Kidney capillary endothelial cell (primary cell): Measurements from ENCODE around the gene GLI2.

Experiments
- DNase-seq: peaks from one replicate; pipeline ENCODE4 v3.0.0-alpha.2; 2018; ENCODE audit warnings: low spot score

The GLI2 gene

DNA sequence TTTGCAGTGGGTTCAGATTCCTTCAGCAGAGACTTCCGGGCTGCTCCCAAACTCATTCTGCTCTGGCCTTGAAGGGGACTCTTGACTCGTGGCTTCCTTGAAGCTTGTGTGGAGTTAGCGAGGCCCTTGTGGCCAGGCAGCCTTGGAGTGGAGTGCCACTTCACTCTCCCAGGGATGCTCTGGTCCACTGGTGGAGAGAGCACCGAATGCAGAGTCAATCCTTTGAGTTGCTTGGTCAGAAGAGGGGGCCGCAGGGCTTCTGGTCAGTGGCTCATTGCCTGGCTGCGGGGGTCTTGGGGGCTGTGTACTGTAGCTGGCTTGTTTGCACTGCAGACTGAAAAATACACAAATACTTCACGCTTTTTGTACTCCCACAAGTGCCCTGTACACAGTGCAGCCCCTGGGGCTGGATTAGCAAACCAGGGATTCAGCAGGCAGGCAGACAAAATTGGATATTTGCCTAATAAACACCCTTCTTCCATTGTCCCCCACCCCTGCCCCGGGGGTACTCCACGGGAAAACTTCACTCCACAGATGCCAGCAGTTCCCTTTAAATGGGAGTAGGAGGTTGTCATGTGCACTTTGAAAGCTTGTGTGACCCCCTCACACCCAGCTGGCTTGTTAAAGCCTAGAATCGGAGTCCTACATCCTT lies 3.2 kb downstream of the GLI2 start:
- no peak for DNase-seq

GRCh38 chr2:120739438-120740090 lies 3.9 kb downstream of the GLI2 start:
- no peak for DNase-seq

GRCh38 chr2:120740375-120740764 lies 4.7 kb downstream of the GLI2 start:
- no peak for DNase-seq

DNA sequence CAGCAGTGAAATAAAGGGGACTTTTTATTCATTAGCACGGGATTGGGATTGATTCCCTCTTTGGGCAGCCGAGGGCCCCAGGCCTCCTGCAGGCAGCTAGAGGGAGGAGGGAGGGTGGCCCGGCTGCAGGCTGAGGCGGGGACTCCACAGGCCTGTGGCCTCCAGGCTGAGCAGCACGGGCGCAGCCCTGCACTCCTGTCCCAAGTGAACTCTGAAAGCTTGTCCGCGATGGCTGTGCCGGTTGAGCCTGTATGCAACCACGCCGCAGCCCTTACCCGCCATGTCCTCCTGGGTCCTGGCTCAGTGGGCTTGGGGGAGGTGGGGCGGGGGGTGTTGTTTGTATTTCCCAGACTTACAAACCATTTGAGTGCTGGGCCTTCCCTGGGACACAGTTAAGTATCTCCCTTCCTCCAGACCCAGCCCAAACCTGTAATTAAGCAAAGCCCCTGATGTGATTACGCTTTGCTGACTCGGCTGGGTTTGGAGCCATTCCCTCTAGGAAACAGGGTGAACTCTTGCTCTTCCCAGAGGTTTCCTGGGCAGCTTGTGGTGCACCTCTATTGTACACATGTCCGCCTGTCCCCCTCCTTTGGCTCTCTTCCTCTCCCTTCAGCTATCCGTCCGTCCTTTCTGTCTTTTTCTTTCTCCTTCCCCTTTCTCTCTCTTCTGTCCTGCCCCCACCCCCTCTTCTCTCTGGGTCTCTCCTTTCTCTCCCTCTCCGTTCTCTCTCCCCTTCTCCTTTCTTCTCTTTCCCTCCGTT lies 5.3 kb downstream of the GLI2 start:
- DNase-seq = no peak

GRCh38 chr2:120741571-120742561 lies 6.2 kb downstream of the GLI2 start:
- DNase-seq = no peak

DNA sequence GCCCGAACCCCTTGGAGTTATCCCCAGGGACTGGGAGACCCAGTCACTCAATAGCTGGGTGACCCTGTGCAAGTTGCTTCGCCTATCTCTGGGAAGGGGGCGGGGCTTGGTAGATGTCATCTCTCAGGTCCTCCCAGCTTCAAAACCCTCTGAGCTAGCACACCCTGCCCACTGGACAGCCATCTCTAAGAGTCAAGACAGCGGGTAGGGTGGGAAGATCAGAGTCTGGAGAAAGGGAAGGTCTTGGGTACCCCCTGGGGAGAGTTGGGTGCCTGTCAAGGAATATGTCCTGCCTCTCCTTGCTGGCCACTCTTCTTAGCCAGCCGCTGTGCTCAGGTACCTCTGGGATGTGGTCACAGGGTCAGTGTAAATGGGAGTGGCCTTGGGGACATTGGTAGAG lies 8.0 kb downstream of the GLI2 start:
- no peak for DNase-seq

DNA sequence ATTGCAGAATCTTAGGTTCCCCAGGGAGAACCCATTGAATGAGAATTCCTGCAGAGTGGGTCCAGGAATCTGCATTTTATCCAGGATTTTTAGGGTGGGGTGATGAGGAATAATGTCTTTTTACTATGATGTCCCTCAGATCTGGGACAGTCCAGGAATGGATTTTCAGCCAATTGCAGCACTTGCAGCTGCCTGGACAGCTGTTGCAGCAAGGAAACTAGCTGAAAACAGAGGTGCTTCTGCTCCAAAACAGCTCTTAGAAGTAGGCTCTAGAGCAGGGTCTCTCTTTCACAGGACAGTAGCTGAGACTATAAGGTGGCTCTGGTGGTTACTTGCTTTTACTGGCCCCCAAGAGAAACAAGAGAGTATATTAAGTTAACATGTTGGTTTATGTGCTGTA lies 9.1 kb downstream of the GLI2 start:
- no peak for DNase-seq

DNA sequence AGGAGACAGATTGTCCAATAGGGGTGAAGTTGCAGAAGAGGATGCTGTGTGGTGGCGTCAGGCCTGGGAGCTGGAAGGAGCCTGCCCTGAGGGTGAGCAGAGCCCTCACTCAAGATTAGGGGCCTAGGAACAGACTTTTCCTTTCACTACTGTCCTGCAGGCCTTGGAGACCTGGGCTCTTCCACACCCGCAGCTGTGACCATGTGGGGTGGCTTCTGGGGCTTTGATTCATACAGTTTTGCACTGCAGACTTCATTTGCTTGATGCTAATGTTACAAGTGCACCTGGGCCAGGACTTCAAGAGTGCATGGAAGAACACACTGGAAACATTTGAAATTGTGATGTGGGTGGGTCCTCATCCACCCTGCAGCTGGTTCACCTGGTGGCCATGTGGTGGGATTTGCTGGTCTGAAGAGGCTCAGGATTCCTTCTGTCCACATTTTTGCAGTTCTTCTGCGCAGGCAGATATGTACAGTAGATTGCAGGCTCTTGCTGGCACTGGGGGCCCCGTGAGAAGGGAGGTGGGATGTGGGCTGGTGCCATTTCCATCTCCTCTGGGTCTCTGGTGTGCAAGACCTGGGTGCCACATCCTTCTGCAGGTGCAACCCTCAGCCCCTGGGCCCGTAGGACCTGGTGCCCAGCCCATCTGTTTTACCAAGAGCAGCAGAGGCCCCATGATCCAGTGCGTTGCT lies 9.9 kb downstream of the GLI2 start:
- DNase-seq = no peak

DNA sequence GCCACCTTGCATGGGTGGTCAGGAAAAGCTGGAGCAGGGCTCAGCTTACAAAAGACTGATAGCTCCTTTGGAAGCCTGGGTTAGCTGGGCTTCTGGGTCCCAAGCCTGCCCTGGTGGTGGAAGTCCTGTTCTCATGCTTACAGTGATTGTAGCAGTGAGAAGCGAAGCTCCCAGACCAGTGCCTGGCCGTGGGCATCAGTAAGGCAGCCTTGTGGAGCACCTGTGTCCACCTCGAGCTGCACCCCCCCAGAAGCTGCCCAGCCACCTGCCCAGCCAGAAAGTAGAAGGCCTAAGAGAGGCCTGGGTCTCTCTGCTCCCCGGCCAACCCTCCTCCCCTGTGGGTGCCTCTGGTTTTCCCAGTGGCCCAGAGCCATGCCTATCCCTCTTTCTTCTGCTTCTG lies 10.5 kb downstream of the GLI2 start:
- no peak for DNase-seq

GRCh38 chr2:120747281-120747680 lies 11.6 kb downstream of the GLI2 start:
- DNase-seq = no peak

- no peak for DNase-seq
Measured at GRCh38 chr2:120747706-120748105, 12.0 kb downstream of the GLI2 start.

GRCh38 chr2:120748310-120748709 lies 12.6 kb downstream of the GLI2 start:
- DNase-seq = no peak

DNA sequence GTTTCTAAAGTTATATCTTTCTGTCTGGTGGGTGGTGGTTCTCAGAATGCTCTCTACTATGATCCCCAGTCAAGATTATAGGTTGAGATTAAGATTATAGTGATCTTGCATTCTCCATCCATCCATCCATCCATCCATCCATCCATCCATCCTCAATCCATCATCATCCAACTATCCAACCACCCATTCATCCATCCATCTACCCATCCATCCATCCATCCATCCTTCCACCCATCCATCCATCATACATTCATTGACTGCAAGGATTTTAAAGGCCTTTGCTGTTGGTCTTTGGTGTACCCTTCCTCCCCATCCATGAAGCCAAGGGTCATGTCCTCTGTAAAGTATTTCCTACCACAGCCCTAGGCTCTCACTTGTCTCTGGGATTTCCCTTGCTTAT lies 13.1 kb downstream of the GLI2 start:
- DNase-seq = no peak

DNA sequence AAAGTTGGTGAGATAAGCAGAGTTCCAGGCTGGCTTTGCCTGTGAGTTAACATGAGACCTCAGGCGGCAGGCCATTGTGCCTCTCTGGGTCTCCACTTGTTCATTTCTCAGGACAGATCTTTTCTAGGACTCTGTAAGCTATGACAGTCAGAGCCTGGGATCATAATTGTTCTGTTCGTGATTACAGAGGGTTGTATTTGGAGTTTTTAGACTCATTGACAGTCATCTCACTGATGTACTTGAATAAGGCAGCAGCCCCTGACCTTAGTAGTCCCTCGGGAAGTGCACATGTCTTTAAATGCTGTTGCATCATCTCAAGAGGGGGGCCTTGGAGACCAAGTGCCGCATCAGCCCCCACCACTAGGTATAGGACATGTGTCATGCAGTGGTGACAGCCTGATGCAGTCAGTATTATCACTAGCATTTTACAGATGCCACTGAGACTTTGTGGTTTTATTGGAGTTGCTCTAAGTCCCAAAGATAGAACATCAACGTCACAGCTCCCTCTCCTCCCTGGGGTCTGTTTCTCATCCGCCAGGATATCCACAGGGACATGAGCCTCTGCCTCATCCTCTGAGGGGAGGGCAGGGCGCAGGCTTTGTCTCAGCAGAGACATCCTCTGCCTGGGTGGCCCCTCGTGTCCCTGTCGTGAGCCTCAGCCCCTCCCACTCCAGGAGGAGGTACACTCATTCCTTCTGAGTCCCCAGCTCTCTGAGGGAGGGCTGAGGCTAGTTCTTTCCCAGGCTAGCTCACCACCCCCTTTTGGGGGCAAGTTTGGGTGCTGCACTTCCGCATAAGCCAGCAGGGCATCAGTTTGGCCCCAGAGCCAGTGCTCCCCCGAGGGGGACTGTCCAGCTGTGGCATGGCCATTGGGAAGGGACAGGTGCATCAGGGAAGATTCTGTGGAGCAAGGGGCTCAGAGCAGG lies 14.1 kb downstream of the GLI2 start:
- no peak for DNase-seq

GRCh38 chr2:120750488-120751210 lies 15.0 kb downstream of the GLI2 start:
- no peak for DNase-seq

DNA sequence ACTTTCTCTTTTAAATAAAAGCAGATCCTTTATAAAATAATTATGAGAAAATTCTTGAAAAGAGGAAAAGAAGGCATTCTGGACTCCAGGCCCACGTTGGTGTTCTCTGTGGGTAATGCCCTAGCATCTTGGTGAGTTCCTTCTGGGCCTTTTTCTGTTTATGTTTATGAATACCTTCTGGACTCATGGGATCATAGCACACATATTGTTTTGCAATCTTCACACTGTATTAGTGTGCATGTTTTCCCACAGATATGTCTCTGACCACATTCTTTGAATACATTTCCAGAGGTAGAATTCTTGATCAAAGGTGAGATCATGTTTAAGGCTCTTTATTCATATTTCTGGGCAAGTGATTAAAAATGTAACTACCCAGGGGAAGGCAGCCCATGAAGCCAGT lies 15.9 kb downstream of the GLI2 start:
- no peak for DNase-seq

- DNase-seq = no peak
Measured at GRCh38 chr2:120754067-120754960, 18.6 kb downstream of the GLI2 start.
